ENCODE data around the gene POC1B. TPM values are rescaled to one million over a fixed set of nuclear protein-coding genes. Genes with fewer than 3 reads are reported as not detected.

Gene POC1B
- total RNA-seq, 1 experiment from 2014 or later = 17.8 TPM

DNA sequence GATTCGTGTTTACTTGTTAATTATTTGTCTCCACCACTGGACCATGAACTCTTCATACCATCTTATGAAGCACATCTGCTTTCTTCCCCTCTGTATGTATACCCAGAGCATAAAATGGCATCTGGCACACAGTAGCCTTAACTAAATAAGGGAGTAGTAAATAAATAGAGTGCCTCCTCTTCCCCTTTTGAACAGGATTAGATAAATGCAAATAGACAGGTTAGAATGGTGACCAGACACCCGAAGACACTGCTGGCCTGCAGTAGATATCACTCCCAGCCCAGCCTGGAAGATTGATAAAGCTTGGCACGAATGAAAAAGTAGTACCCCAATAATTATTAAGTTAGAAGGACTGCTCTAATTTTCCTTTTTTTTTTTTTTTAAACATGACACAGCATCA lies 8.1 kb downstream of the POC1B start:
- TF ChIP-seq, protein P1, sequence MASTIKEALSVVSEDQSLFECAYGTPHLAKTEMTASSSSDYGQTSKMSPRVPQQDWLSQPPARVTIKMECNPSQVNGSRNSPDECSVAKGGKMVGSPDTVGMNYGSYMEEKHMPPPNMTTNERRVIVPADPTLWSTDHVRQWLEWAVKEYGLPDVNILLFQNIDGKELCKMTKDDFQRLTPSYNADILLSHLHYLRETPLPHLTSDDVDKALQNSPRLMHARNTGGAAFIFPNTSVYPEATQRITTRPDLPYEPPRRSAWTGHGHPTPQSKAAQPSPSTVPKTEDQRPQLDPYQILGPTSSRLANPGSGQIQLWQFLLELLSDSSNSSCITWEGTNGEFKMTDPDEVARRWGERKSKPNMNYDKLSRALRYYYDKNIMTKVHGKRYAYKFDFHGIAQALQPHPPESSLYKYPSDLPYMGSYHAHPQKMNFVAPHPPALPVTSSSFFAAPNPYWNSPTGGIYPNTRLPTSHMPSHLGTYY (CRISPR knock-in tag; IDR thresholded peaks at IDR 0.05) = no peak
- no peak for TF ChIP-seq ZNF219 (CRISPR knock-in tag; IDR thresholded peaks at IDR 0.05; ENCODE audit: borderline replicate concordance)
- TF ChIP-seq CREM (CRISPR knock-in tag; IDR thresholded peaks at IDR 0.05) = no peak
- TF ChIP-seq, protein P2, sequence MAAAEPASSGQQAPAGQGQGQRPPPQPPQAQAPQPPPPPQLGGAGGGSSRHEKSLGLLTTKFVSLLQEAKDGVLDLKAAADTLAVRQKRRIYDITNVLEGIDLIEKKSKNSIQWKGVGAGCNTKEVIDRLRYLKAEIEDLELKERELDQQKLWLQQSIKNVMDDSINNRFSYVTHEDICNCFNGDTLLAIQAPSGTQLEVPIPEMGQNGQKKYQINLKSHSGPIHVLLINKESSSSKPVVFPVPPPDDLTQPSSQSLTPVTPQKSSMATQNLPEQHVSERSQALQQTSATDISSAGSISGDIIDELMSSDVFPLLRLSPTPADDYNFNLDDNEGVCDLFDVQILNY (CRISPR knock-in tag; IDR thresholded peaks at IDR 0.05) = no peak
- TF ChIP-seq E2F4 (CRISPR knock-in tag; IDR thresholded peaks at IDR 0.05; ENCODE audit: borderline replicate concordance, low read depth) = no peak
- TF ChIP-seq IRF1 (CRISPR knock-in tag; IDR thresholded peaks at IDR 0.05) = no peak
- TF ChIP-seq ZNF317 (CRISPR knock-in tag; IDR thresholded peaks at IDR 0.05; ENCODE audit: borderline replicate concordance, low read depth) = no peak
- TF ChIP-seq, protein P3, sequence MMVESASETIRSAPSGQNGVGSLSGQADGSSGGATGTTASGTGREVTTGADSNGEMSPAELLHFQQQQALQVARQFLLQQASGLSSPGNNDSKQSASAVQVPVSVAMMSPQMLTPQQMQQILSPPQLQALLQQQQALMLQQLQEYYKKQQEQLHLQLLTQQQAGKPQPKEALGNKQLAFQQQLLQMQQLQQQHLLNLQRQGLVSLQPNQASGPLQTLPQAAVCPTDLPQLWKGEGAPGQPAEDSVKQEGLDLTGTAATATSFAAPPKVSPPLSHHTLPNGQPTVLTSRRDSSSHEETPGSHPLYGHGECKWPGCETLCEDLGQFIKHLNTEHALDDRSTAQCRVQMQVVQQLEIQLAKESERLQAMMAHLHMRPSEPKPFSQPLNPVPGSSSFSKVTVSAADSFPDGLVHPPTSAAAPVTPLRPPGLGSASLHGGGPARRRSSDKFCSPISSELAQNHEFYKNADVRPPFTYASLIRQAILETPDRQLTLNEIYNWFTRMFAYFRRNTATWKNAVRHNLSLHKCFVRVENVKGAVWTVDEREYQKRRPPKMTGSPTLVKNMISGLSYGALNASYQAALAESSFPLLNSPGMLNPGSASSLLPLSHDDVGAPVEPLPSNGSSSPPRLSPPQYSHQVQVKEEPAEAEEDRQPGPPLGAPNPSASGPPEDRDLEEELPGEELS (CRISPR knock-in tag; IDR thresholded peaks at IDR 0.05) = no peak
- no peak for TF ChIP-seq SOX15 (CRISPR knock-in tag; IDR thresholded peaks at IDR 0.05)
- TF ChIP-seq USF2 (CRISPR knock-in tag; IDR thresholded peaks at IDR 0.05) = no peak
- ChIA-PET POLR2A (no interaction called here), CTCF (interaction anchor here (0.7 to 1.1 kb wide), 2 partner anchors 46 to 148 kb away, joined by 3 to 4 read pairs; no protein-coding TSS in a partner anchor)
- Mint-ChIP-seq H3K4me1 (peaks cover 9% of the 10 kb centered on the region), H3K27ac (no peak overlapping the region), H3K27me3 (ENCODE audit: low read depth) (no peaks in the 10 kb centered on the region), H3K9me3 (no peaks in the 10 kb centered on the region), H3K4me3 (no peak overlapping the region), H3K36me3 (peaks cover 2% of the 10 kb centered on the region; the same call in 1 of the 2 replicates)
- DNase-seq (ENCODE audit: low spot score) = no peak
- no peak for ATAC-seq

DNA sequence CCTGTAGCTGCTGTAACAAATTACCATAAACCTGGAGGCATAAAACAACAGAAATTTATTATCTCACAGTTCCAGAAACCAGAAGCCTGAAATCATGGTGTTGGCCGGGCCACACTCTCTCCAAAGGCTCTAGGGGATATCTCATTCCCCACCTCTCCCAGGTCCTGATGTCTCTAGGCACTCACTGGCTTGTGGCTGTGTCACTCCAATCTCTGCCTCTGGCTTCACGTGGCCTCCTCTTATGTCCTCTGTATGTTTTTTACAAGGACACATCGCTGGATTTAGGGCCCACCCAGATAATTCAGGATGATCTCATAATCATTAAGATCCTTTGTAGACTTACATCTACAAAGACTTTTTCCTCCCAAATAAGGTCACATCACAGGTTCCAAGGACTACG lies 9.2 kb downstream of the POC1B start:
- ATAC-seq = no peak
- POLR2A ChIA-PET = no interaction called here
- Mint-ChIP-seq H3K36me3 (no peaks in the 10 kb centered on the region), H3K27ac (no peak overlapping the region), H3K4me3 (no peak overlapping the region), H3K4me1 (peaks cover 7% of the 10 kb centered on the region), H3K9me3 (no peaks in the 10 kb centered on the region), H3K27me3 (ENCODE audit: low read depth) (no peaks in the 10 kb centered on the region)
- DNase-seq (ENCODE audit: low spot score) = no peak
- CTCF ChIA-PET = no interaction called here
- TF ChIP-seq ZNF317 (CRISPR knock-in tag; IDR thresholded peaks at IDR 0.05; ENCODE audit: borderline replicate concordance, low read depth) = no peak
- TF ChIP-seq, protein P3 (CRISPR knock-in tag; IDR thresholded peaks at IDR 0.05) = no peak

GRCh38 chr12:89514751-89515150 lies 11.1 kb downstream of the POC1B start:
- Mint-ChIP-seq H3K4me3 (no peak overlapping the region), H3K4me1 (peaks cover 7% of the 10 kb centered on the region), H3K27me3 (ENCODE audit: low read depth) (no peaks in the 10 kb centered on the region), H3K27ac (no peak overlapping the region), H3K9me3 (no peaks in the 10 kb centered on the region), H3K36me3 (no peaks in the 10 kb centered on the region)
- no peak for ATAC-seq
- ChIA-PET CTCF (no interaction called here), POLR2A (no interaction called here)
- no peak for DNase-seq (ENCODE audit: low spot score)
- TF ChIP-seq ZNF138 (CRISPR knock-in tag; conservative IDR thresholded peaks at IDR 0.05) (no peak), SMAD4 (CRISPR knock-in tag; IDR thresholded peaks at IDR 0.05) (no peak), TP53 (CRISPR knock-in tag; IDR thresholded peaks at IDR 0.05) (no peak), ZNF281 (CRISPR knock-in tag; IDR thresholded peaks at IDR 0.05) (no peak), FOXP1 (CRISPR knock-in tag; IDR thresholded peaks at IDR 0.05; ENCODE audit: borderline replicate concordance) (no peak), MXD4 (CRISPR knock-in tag; IDR thresholded peaks at IDR 0.05; ENCODE audit: borderline replicate concordance) (no peak)
- TF ChIP-seq, protein P4, sequence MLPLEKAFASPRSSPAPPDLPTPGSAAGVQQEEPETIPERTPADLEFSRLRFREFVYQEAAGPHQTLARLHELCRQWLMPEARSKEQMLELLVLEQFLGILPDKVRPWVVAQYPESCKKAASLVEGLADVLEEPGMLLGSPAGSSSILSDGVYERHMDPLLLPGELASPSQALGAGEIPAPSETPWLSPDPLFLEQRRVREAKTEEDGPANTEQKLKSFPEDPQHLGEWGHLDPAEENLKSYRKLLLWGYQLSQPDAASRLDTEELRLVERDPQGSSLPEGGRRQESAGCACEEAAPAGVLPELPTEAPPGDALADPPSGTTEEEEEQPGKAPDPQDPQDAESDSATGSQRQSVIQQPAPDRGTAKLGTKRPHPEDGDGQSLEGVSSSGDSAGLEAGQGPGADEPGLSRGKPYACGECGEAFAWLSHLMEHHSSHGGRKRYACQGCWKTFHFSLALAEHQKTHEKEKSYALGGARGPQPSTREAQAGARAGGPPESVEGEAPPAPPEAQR (CRISPR knock-in tag; IDR thresholded peaks at IDR 0.05) = no peak

All from WTC11 (cell line).